HUES64 (cell line): ENCODE results near the gene APOA4.

ENCODE experiments used
- H3K27ac ChIP-seq: 2 replicates; pipeline ENCODE4 v1.7.0; 2013; ENCODE audit warnings: low read depth, low read length, inconsistent platforms
- H3K27me3 ChIP-seq: 2 replicates; pipeline ENCODE4 v1.6.1; 2013; ENCODE audit warnings: mild to moderate bottlenecking, low read length; ENCODE audit not compliant: insufficient read depth
- H3K36me3 ChIP-seq: 2 replicates; pipeline ENCODE4 v1.6.1; 2013; ENCODE audit warnings: mild to moderate bottlenecking, low read length; ENCODE audit not compliant: insufficient read depth
- H3K4me1 ChIP-seq: 2 replicates; pipeline ENCODE4 v1.6.1; 2013; ENCODE audit warnings: mild to moderate bottlenecking, low read length, moderate library complexity; ENCODE audit not compliant: insufficient read depth
- H3K4me3 ChIP-seq: 2 replicates; pipeline ENCODE4 v1.5.1; 2013; ENCODE audit warnings: mild to moderate bottlenecking, low read length, moderate library complexity
- H3K9ac ChIP-seq: 2 replicates; pipeline ENCODE4 v1.6.1; 2013; ENCODE audit warnings: mild to moderate bottlenecking, low read depth, low read length
- H3K9me3 ChIP-seq: 2 replicates; pipeline ENCODE4 v1.6.1; 2013; ENCODE audit warnings: low read depth, low read length; ENCODE audit not compliant: insufficient read depth
- WGBS: fragments of 150-250, 120-280 bp; methylation state at CpG from one replicate; pipeline ENCODE4 v1.1.7; 2013; ENCODE audit warnings: missing lambda C conversion rate; 5-methylcytosine and 5-hydroxymethylcytosine counted together

APOA4 gene

GRCh38 chr11:116796548-116796947 is 26.6 kb downstream of the APOA4 start:
- Histone ChIP-seq H3K27me3 (no peaks in the 10 kb centered on the region), H3K36me3 (no peaks in the 10 kb centered on the region), H3K4me3 (no peak overlapping the region), H3K9ac (no peak overlapping the region), H3K27ac (no peak overlapping the region), H3K9me3 (no peaks in the 10 kb centered on the region), H3K4me1 (peaks cover 2% of the 10 kb centered on the region)
- WGBS, result 100% methylated on average over 1 of the region's 1 CpG

GRCh38 chr11:116794851-116795250 is 28.3 kb downstream of the APOA4 start:
- H3K4me1 ChIP-seq, result peaks cover 4% of the 10 kb centered on the region

GRCh38 chr11:116793772-116794097 is 29.4 kb downstream of the APOA4 start:
- no peak overlapping the region for H3K4me3 ChIP-seq
- H3K27me3 ChIP-seq, result peaks cover 18% of the 10 kb centered on the region; the same call in 1 of the 2 replicates
- no peaks in the 10 kb centered on the region for H3K36me3 ChIP-seq
- peaks cover 4% of the 10 kb centered on the region for H3K4me1 ChIP-seq
- no peak overlapping the region for H3K27ac ChIP-seq
- H3K9ac ChIP-seq, result no peak overlapping the region
- 94% methylated on average over 1 of the region's 1 CpG for WGBS
- H3K9me3 ChIP-seq, result no peaks in the 10 kb centered on the region

More at GRCh38 chr11:116794851-116795250, 28.3 kb downstream of the APOA4 start:
- peaks cover 12% of the 10 kb centered on the region; the same call in 1 of the 2 replicates for H3K27me3 ChIP-seq
- 90% methylated on average over 2 of the region's 2 CpGs for WGBS
- H3K9me3 ChIP-seq, result no peaks in the 10 kb centered on the region
- H3K27ac ChIP-seq, result no peak overlapping the region
- H3K4me3 ChIP-seq, result no peak overlapping the region
- no peak overlapping the region for H3K9ac ChIP-seq
- no peaks in the 10 kb centered on the region for H3K36me3 ChIP-seq

- no peaks in the 10 kb centered on the region for H3K9me3 ChIP-seq
- no peak overlapping the region for H3K4me3 ChIP-seq
- H3K4me1 ChIP-seq, result peaks cover 4% of the 10 kb centered on the region
- H3K9ac ChIP-seq, result no peak overlapping the region
- H3K27me3 ChIP-seq, result peaks cover 18% of the 10 kb centered on the region; the same call in 1 of the 2 replicates
- H3K36me3 ChIP-seq, result no peaks in the 10 kb centered on the region
- 73% methylated on average over 8 of the region's 8 CpGs for WGBS
- no peak overlapping the region for H3K27ac ChIP-seq
Measured at GRCh38 chr11:116792869-116793771, 30.0 kb downstream of the APOA4 start.

GRCh38 chr11:116792144-116792868 is 30.8 kb downstream of the APOA4 start:
- H3K4me1 ChIP-seq, result peaks cover 4% of the 10 kb centered on the region
- no peak overlapping the region for H3K9ac ChIP-seq
- H3K4me3 ChIP-seq, result no peak overlapping the region
- no peaks in the 10 kb centered on the region for H3K36me3 ChIP-seq
- peaks cover 18% of the 10 kb centered on the region; the same call in 1 of the 2 replicates for H3K27me3 ChIP-seq
- WGBS, result 85% methylated on average over 8 of the region's 8 CpGs
- H3K9me3 ChIP-seq, result no peaks in the 10 kb centered on the region
- H3K27ac ChIP-seq, result no peak overlapping the region

- peaks cover 18% of the 10 kb centered on the region; the same call in 1 of the 2 replicates for H3K27me3 ChIP-seq
- WGBS, result 92% methylated on average over 7 of the region's 7 CpGs
- no peak within 1 kb of the TSS for H3K27ac ChIP-seq
- peaks cover 4% of the 10 kb centered on the region for H3K4me1 ChIP-seq
- H3K4me3 ChIP-seq, result no peak within 1 kb of the TSS
- H3K9me3 ChIP-seq, result no peaks in the 10 kb centered on the region
- H3K36me3 ChIP-seq, result peaks cover 1% of the 10 kb centered on the region
- H3K9ac ChIP-seq, result no peak within 1 kb of the TSS
Measured at GRCh38 chr11:116791813-116792143, 31.3 kb downstream of the APOA4 start, which contains the start of gene APOA5. Gene APOA5 (minus strand): TSS chr11:116791879. CDS start chr11:116791860, 19 bp downstream.

GRCh38 chr11:116791002-116791812 is 31.9 kb downstream of the APOA4 start:
- Histone ChIP-seq H3K9ac (no peak overlapping the region), H3K4me3 (no peak overlapping the region), H3K36me3 (peaks cover 7% of the 10 kb centered on the region), H3K9me3 (no peaks in the 10 kb centered on the region), H3K27ac (no peak overlapping the region), H3K27me3 (peaks cover 18% of the 10 kb centered on the region; the same call in 1 of the 2 replicates), H3K4me1 (peaks cover 4% of the 10 kb centered on the region)
- WGBS, result 37% methylated on average over 31 of the region's 31 CpGs

GRCh38 chr11:116790167-116791001 is 32.7 kb downstream of the APOA4 start:
- Histone ChIP-seq H3K9me3 (no peaks in the 10 kb centered on the region), H3K27ac (no peak overlapping the region), H3K4me3 (no peak overlapping the region), H3K36me3 (peaks cover 15% of the 10 kb centered on the region), H3K9ac (no peak overlapping the region), H3K27me3 (peaks cover 18% of the 10 kb centered on the region; the same call in 1 of the 2 replicates), H3K4me1 (peaks cover 4% of the 10 kb centered on the region)
- 93% methylated on average over 53 of the region's 53 CpGs for WGBS

GRCh38 chr11:116788975-116789374 is 34.1 kb downstream of the APOA4 start:
- Histone ChIP-seq H3K27ac (no peak overlapping the region), H3K9ac (no peak overlapping the region), H3K36me3 (peaks cover 29% of the 10 kb centered on the region), H3K4me3 (no peak overlapping the region), H3K4me1 (peaks cover 4% of the 10 kb centered on the region), H3K9me3 (no peaks in the 10 kb centered on the region), H3K27me3 (peaks cover 18% of the 10 kb centered on the region; the same call in 1 of the 2 replicates)
- WGBS, result 91% methylated on average over 3 of the region's 4 CpGs

- Histone ChIP-seq H3K27ac (no peak overlapping the region), H3K36me3 (peaks cover 33% of the 10 kb centered on the region), H3K4me1 (peaks cover 4% of the 10 kb centered on the region), H3K4me3 (peak overlapping the region; percentile 83), H3K9me3 (no peaks in the 10 kb centered on the region), H3K9ac (peak overlapping the region; percentile 61; the same call in 1 of the 2 replicates), H3K27me3 (peaks cover 18% of the 10 kb centered on the region; the same call in 1 of the 2 replicates)
- 75% methylated on average over 3 of the region's 4 CpGs for WGBS
Measured at GRCh38 chr11:116788534-116788933, 34.6 kb downstream of the APOA4 start.
